Neural progenitor cell (in vitro differentiated cells): Measurements from ENCODE around the gene AP1S1.

Source experiments
- CTCF ChIP-seq: fragments of 200-600 bp; sonication (generic); IDR thresholded peaks from 2 replicates; pipeline ENCODE4 v1.5.1; 2017; ENCODE audit warnings: antibody characterized with exemption, mild to moderate bottlenecking
- EZH2phosphoT487 ChIP-seq: fragments of 200-600 bp; sonication (generic); IDR thresholded peaks from 2 replicates; pipeline ENCODE4 v1.6.1; 2017; ENCODE audit warnings: antibody characterized with exemption

- no peak for TF ChIP-seq CTCF
- no peak for TF ChIP-seq EZH2phosphoT487
Measured at GRCh38 chr7:101113836-101114235, 40.4 kb upstream of the AP1S1 start.
